PC-3 (cell line): Measurements from ENCODE around the gene CASP6.

Experiments
- CTCF ChIP-seq: fragments of 300-600 bp; sonication (generic); conservative IDR thresholded peaks from 2 replicates; pipeline ENCODE4 v1.5.1; 2017; ENCODE audit warnings: antibody characterized with exemption, low read depth, mild to moderate bottlenecking, low read length
- EZH2 ChIP-seq: fragments of 300-600 bp; sonication (generic); IDR thresholded peaks from one replicate; pipeline ENCODE4 v1.6.1; 2017; ENCODE audit warnings: antibody characterized with exemption, mild to moderate bottlenecking, low read length; ENCODE audit not compliant: unreplicated experiment

DNA sequence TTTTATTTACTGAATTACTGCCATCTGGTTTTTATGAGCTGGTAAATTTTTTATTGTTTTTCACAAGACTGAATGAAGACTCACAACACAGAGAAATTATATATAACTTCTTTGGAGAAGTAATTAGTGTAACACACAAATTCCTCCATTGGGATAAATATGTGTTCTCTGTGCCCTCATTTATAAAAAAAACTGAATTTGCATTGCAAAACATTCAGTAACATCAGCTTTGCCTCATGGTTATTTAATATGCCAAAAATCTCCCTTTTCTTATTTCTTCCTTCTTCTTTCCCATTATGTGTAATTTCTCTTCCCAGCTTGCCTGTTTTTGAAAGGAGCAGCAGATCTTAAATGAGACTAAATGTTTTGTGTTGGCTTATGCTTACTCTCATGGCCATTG, 18.5 kb downstream of the CASP6 start:
- TF ChIP-seq CTCF (no peak), EZH2 (no peak)
